Cerebellar nuclear complex (tissue), 1 donor: Measurements from ENCODE around the gene MACROD2.
"Not testable (repeated sequence)": the region's sequence is repeated elsewhere in the genome, so short reads cannot be mapped to it uniquely, and the experiment has no call there.

Experiments
- DNase-seq, 2 experiments: peaks; one replicate each; lab custom pipeline; 2025; lab: John Stamatoyannopoulos, UW

Gene MACROD2

GRCh38 chr20:14916360-14916920 is 921.1 kb downstream of the MACROD2 start:
- no peak for DNase-seq

- peak; percentile 83 to 89 for DNase-seq
Measured at GRCh38 chr20:14918281-14918680, 923.0 kb downstream of the MACROD2 start.

GRCh38 chr20:14918976-14919375 is 923.7 kb downstream of the MACROD2 start:
- DNase-seq = no peak

- peak in 1 of 2 experiments; percentile 54 for DNase-seq
Measured at GRCh38 chr20:14919501-14920081, 924.3 kb downstream of the MACROD2 start.

- no peak for DNase-seq
Measured at GRCh38 chr20:14921513-14921912, 926.2 kb downstream of the MACROD2 start.

GRCh38 chr20:14922503-14923267 is 927.4 kb downstream of the MACROD2 start:
- no peak for DNase-seq

GRCh38 chr20:14924433-14924832 is 929.1 kb downstream of the MACROD2 start:
- DNase-seq = no peak

- no peak for DNase-seq
Measured at GRCh38 chr20:14925300-14925699, 930.0 kb downstream of the MACROD2 start.

- not testable (repeated sequence) for DNase-seq
Measured at GRCh38 chr20:14926436-14926835, 931.1 kb downstream of the MACROD2 start.

GRCh38 chr20:14928083-14928482 is 932.8 kb downstream of the MACROD2 start:
- no peak for DNase-seq

GRCh38 chr20:14929388-14929787 is 934.1 kb downstream of the MACROD2 start:
- no peak for DNase-seq

GRCh38 chr20:14932040-14932439 is 936.7 kb downstream of the MACROD2 start:
- DNase-seq = no peak

- DNase-seq = no peak
Measured at GRCh38 chr20:14935285-14935684, 940.0 kb downstream of the MACROD2 start.

GRCh38 chr20:14937021-14937420 is 941.7 kb downstream of the MACROD2 start:
- DNase-seq = no peak

- no peak for DNase-seq
Measured at GRCh38 chr20:14937846-14938245, 942.5 kb downstream of the MACROD2 start.

- no peak for DNase-seq
Measured at GRCh38 chr20:14947536-14947935, 952.2 kb downstream of the MACROD2 start.

- DNase-seq = no peak
Measured at GRCh38 chr20:14947946-14948345, 952.6 kb downstream of the MACROD2 start.

GRCh38 chr20:14948416-14948815 is 953.1 kb downstream of the MACROD2 start:
- no peak for DNase-seq

GRCh38 chr20:14950633-14951032 is 955.3 kb downstream of the MACROD2 start:
- no peak for DNase-seq

- no peak for DNase-seq
Measured at GRCh38 chr20:14951105-14951504, 955.8 kb downstream of the MACROD2 start.

GRCh38 chr20:14951707-14952418 is 956.5 kb downstream of the MACROD2 start:
- DNase-seq = no peak

GRCh38 chr20:14953736-14954135 is 958.4 kb downstream of the MACROD2 start:
- no peak for DNase-seq

GRCh38 chr20:14955399-14955798 is 960.1 kb downstream of the MACROD2 start:
- DNase-seq = no peak
